HL-60 (cell line): ENCODE results near the gene RANBP3.
"Not testable (repeated sequence)": the region's sequence is repeated elsewhere in the genome, so short reads cannot be mapped to it uniquely, and the experiment has no call there.

Experiments used
- CTCF ChIP-seq: IDR thresholded peaks from one replicate; pipeline ENCODE4 v1.5.1; 2011; ENCODE audit warnings: low read length, control low read depth, inconsistent platforms; ENCODE audit not compliant: insufficient read depth
- POLR2AphosphoS5 ChIP-seq: IDR thresholded peaks from 2 replicates; pipeline ENCODE4 v1.6.1; 2012; ENCODE audit warnings: low read depth

GRCh38 chr19:5985837-5986236 is 7.9 kb upstream of the RANBP3 start:
- not testable (repeated sequence) for TF ChIP-seq POLR2AphosphoS5, CTCF
